ENCODE data around the gene CDNF.
"Not testable (repeated sequence)": the region's sequence is repeated elsewhere in the genome, so short reads cannot be mapped to it uniquely, and the experiment has no call there.

CDNF gene

GRCh38 chr10:14837757-14838581 lies at the start of gene CDNF, which contains the start of the genes HSPA14 and MSANTD7:
Gene CDNF, minus strand, starts transcription at chr10:14838037. Its CDS starts 91 bp downstream, at chr10:14837946.
Gene HSPA14, plus strand, starts transcription at chr10:14838306. Its CDS starts 97 bp downstream, at chr10:14838403.
Gene MSANTD7, plus strand, starts transcription at chr10:14838306. Its CDS starts 3,979 bp downstream, at chr10:14842285.
- peak; percentile 99 for DNase-seq (ENCODE audit: low read depth)

- DNase-seq (ENCODE audit: low read depth) = no peak
Measured at GRCh38 chr10:14884082-14884481, 46.2 kb upstream of the CDNF start.

- DNase-seq (ENCODE audit: low read depth) = no peak
Measured at GRCh38 chr10:14880229-14880628, 42.4 kb upstream of the CDNF start.

- no peak for DNase-seq (ENCODE audit: low read depth)
Measured at GRCh38 chr10:14879928-14880193, 42.0 kb upstream of the CDNF start.

- DNase-seq (ENCODE audit: low read depth) = peak; percentile 11
Measured at GRCh38 chr10:14879124-14879927, 41.5 kb upstream of the CDNF start.

GRCh38 chr10:14878266-14879123 lies 40.7 kb upstream of the CDNF start, which contains the start of gene SUV39H2:
Gene SUV39H2, plus strand, starts transcription at chr10:14878866. Its CDS starts 23 bp downstream, at chr10:14878889.
- peak; percentile 90 for DNase-seq (ENCODE audit: low read depth)

GRCh38 chr10:14876764-14877163 lies 38.9 kb upstream of the CDNF start:
- DNase-seq (ENCODE audit: low read depth) = no peak

GRCh38 chr10:14875941-14876340 lies 38.1 kb upstream of the CDNF start:
- DNase-seq (ENCODE audit: low read depth) = no peak

GRCh38 chr10:14873090-14873760 lies 35.4 kb upstream of the CDNF start:
- no peak for DNase-seq (ENCODE audit: low read depth)

GRCh38 chr10:14864871-14865270 lies 27.0 kb upstream of the CDNF start:
- DNase-seq (ENCODE audit: low read depth) = not testable (repeated sequence)

GRCh38 chr10:14864466-14864865 lies 26.6 kb upstream of the CDNF start:
- not testable (repeated sequence) for DNase-seq (ENCODE audit: low read depth)

- DNase-seq (ENCODE audit: low read depth) = no peak
Measured at GRCh38 chr10:14860791-14861190, 23.0 kb upstream of the CDNF start.

GRCh38 chr10:14859775-14860174 lies 21.9 kb upstream of the CDNF start:
- DNase-seq (ENCODE audit: low read depth) = no peak

GRCh38 chr10:14859043-14859442 lies 21.2 kb upstream of the CDNF start:
- no peak for DNase-seq (ENCODE audit: low read depth)

GRCh38 chr10:14858338-14858960 lies 20.6 kb upstream of the CDNF start:
- no peak for DNase-seq (ENCODE audit: low read depth)

GRCh38 chr10:14855453-14855852 lies 17.6 kb upstream of the CDNF start:
- DNase-seq (ENCODE audit: low read depth) = no peak

- no peak for DNase-seq (ENCODE audit: low read depth)
Measured at GRCh38 chr10:14852236-14852635, 14.4 kb upstream of the CDNF start.

- DNase-seq (ENCODE audit: low read depth) = no peak
Measured at GRCh38 chr10:14844948-14845347, 7.1 kb upstream of the CDNF start.

GRCh38 chr10:14843327-14843988 lies 5.6 kb upstream of the CDNF start:
- no peak for DNase-seq (ENCODE audit: low read depth)

- no peak for DNase-seq (ENCODE audit: low read depth)
Measured at GRCh38 chr10:14840178-14840577, 2.3 kb upstream of the CDNF start.

GRCh38 chr10:14839305-14839695 lies 1.5 kb upstream of the CDNF start:
- no peak for DNase-seq (ENCODE audit: low read depth)
